CD14-positive monocyte (primary cell): ENCODE data around the gene IRF4. TPM values are rescaled to one million over a fixed set of nuclear protein-coding genes. Genes with fewer than 3 reads are reported as not detected.
A peak's percentile ranks its signal among the peaks of the same experiment; 100 is the strongest.
"Not testable (repeated sequence)": the region's sequence is repeated elsewhere in the genome, so short reads cannot be mapped to it uniquely, and the experiment has no call there.

Experiments
- DNase-seq, 3 donors: peaks; one replicate each; pipeline ENCODE4 v3.0.0-alpha.2; 2011 to 2022
- H2AFZ ChIP-seq: 2 replicates; pipeline ENCODE4 v1.6.0; 2012; ENCODE audit warnings: mild to moderate bottlenecking, low read depth, low read length, inconsistent platforms; ENCODE audit not compliant: insufficient read depth, poor library complexity, severe bottlenecking
- H3K27ac ChIP-seq, 2 donors: 1 replicate in 1 of 2; 2 replicates in 1 of 2; pipeline ENCODE4 v1.5.1; 2012 to 2013; ENCODE audit warnings: low read length in 2 of 2, control low read depth in 1 of 2, inconsistent platforms in 1 of 2, low read depth in 1 of 2, mild to moderate bottlenecking in 1 of 2
- H3K27me3 ChIP-seq, 2 donors: one replicate each; pipeline versions ENCODE4 v1.6.0 to v1.6.1; 2011 to 2013; ENCODE audit warnings: low read length in 2 of 2; ENCODE audit not compliant: control insufficient read depth in 2 of 2, insufficient read depth in 2 of 2
- H3K36me3 ChIP-seq, 2 donors: replicated peaks in 1 of 2; 1 replicate in 1 of 2; 2 replicates in 1 of 2; pipeline versions ENCODE4 v1.5.1 to v1.6.1; 2012 to 2013; ENCODE audit warnings: low read length in 2 of 2, control low read depth in 1 of 2, inconsistent platforms in 1 of 2, mild to moderate bottlenecking in 1 of 2; ENCODE audit not compliant: insufficient read depth in 2 of 2, control insufficient read depth in 1 of 2
- H3K4me1 ChIP-seq, 2 donors: 1 replicate in 1 of 2; 2 replicates in 1 of 2; pipeline versions ENCODE4 v1.5.1 to v1.6.1; 2012 to 2013; ENCODE audit warnings: low read length in 2 of 2, control low read depth in 1 of 2, inconsistent platforms in 1 of 2, mild to moderate bottlenecking in 1 of 2, moderate library complexity in 1 of 2; ENCODE audit not compliant: insufficient read depth in 2 of 2, control insufficient read depth in 1 of 2
- H3K4me2 ChIP-seq: replicated peaks from 2 replicates; pipeline ENCODE3; 2012; ENCODE audit warnings: low read length, moderate library complexity, mild to moderate bottlenecking; ENCODE audit not compliant: poor library complexity, severe bottlenecking; ENCODE audit errors: extremely low read depth
- H3K4me3 ChIP-seq, 3 experiments: fragments of 200-600 bp in 1 of 3; sonication (generic) in 1 of 3; replicated peaks in 1 of 3; 1 replicate in 2 of 3; 2 replicates in 1 of 3; pipeline ENCODE4 v1.5.1; 2011 to 2013; ENCODE audit warnings: low read length in 3 of 3, mild to moderate bottlenecking in 3 of 3, control low read depth in 2 of 3, low read depth in 2 of 3, inconsistent platforms in 1 of 3, moderate library complexity in 1 of 3
- H3K79me2 ChIP-seq: 2 replicates; pipeline ENCODE4 v1.6.0; 2012; ENCODE audit warnings: mild to moderate bottlenecking, control low read depth, inconsistent platforms, low read length, moderate library complexity; ENCODE audit not compliant: insufficient read depth
- H3K9ac ChIP-seq: 2 replicates; pipeline ENCODE4 v1.6.0; 2017; ENCODE audit warnings: low read length, mild to moderate bottlenecking; ENCODE audit not compliant: insufficient read depth, poor library complexity, severe bottlenecking
- H3K9me3 ChIP-seq, 2 donors: replicated peaks in 1 of 2; 1 replicate in 1 of 2; 2 replicates in 1 of 2; pipeline versions ENCODE4 v1.5.1 to v1.6.1; 2012 to 2013; ENCODE audit warnings: low read length in 2 of 2, control low read depth in 1 of 2; ENCODE audit not compliant: control insufficient read depth in 1 of 2, insufficient read depth in 1 of 2
- H4K20me1 ChIP-seq: 2 replicates; pipeline ENCODE4 v1.6.0; 2012; ENCODE audit warnings: mild to moderate bottlenecking, low read length, control low read depth, moderate library complexity; ENCODE audit not compliant: insufficient read depth
- H3K27ac Mint-ChIP-seq, 7 donors: one replicate each; pipeline ENCODE4 v1.8.0; 2020; ENCODE audit warnings: mild to moderate bottlenecking in 7 of 7, mixed read lengths in 7 of 7, moderate library complexity in 6 of 7, inconsistent platforms in 2 of 7
- H3K27me3 Mint-ChIP-seq, 3 donors: one replicate each; pipeline ENCODE4 v1.8.0; 2021 to 2022; ENCODE audit warnings: low read depth in 3 of 3, mild to moderate bottlenecking in 3 of 3, mixed read lengths in 3 of 3, moderate library complexity in 3 of 3, inconsistent platforms in 1 of 3
- H3K36me3 Mint-ChIP-seq, 2 donors: one replicate each; pipeline ENCODE4 v1.8.0; 2020; ENCODE audit warnings: mixed read lengths in 2 of 2, inconsistent platforms in 1 of 2, mild to moderate bottlenecking in 1 of 2
- H3K4me1 Mint-ChIP-seq: one replicate; pipeline ENCODE4 v1.8.0; 2020; ENCODE audit warnings: mild to moderate bottlenecking, mixed read lengths
- H3K4me3 Mint-ChIP-seq, 2 donors: one replicate each; pipeline ENCODE4 v1.8.0; 2020; ENCODE audit warnings: mild to moderate bottlenecking in 2 of 2, mixed read lengths in 2 of 2, moderate library complexity in 1 of 2
- H3K9me3 Mint-ChIP-seq, 7 donors: one replicate each; pipeline ENCODE4 v1.8.0; 2020 to 2022; ENCODE audit warnings: mixed read lengths in 7 of 7, mild to moderate bottlenecking in 6 of 7, moderate library complexity in 6 of 7, inconsistent platforms in 2 of 7
- CTCF ChIP-seq: fragments of 200-600 bp; IDR thresholded peaks from one replicate; pipeline ENCODE4 v1.8.0; 2022; ENCODE audit warnings: antibody characterized with exemption, mild to moderate bottlenecking
- WGBS: methylation state at CpG from one replicate; pipeline ENCODE4 v1.1.5; 2013; ENCODE audit warnings: missing lambda C conversion rate; ENCODE audit not compliant: insufficient coverage; 5-methylcytosine and 5-hydroxymethylcytosine counted together
- intact Hi-C, 2 donors: fragments of 100-400 bp; cut with micrococcal nuclease; formaldehyde crosslinking; loops; one replicate each; pipeline versions ENCODE4 v1.15.0 to v1.15.1; 2023
- polyA plus RNA-seq, 3 donors: library from polyadenylated mRNA; depleted of rRNA in 1 of 3; unstranded in 2 of 3; stranded (reverse) in 1 of 3; fragments of 300-500 nt in 2 of 3; fragments of >200 nt in 1 of 3; fragmentation: Illumina TruSeq in 2 of 3; gene quantifications; 1 replicate in 2 of 3; 2 replicates in 1 of 3; pipeline ENCODE4 v1.2.3, GENCODE V29; 2012 to 2021

Gene IRF4
- polyA plus RNA-seq, 3 donors: 3.0 to 13.6 (median 6.4) TPM

- H3K4me1 Mint-ChIP-seq: no peaks in the 10 kb centered on the region
- Histone ChIP-seq H3K36me3 (no peaks in the 10 kb centered on the region), H2AFZ (no peak overlapping the region), H3K4me3 (no peak overlapping the region), H3K27ac (no peak overlapping the region), H3K27me3 (no peaks in the 10 kb centered on the region), H3K9ac (no peak overlapping the region), H3K79me2 (no peaks in the 10 kb centered on the region), H3K9me3 (peaks cover 6 to 14% of the 10 kb centered on the region in 2 donors), H3K4me1 (no peaks in the 10 kb centered on the region), H4K20me1 (no peaks in the 10 kb centered on the region), H3K4me2 (no peak overlapping the region)
- peaks cover 0 to 27% (median 18%) of the 10 kb centered on the region in 7 donors for H3K9me3 Mint-ChIP-seq
- H3K4me3 Mint-ChIP-seq: no peak overlapping the region
- 97% methylated on average over 30 of the region's 39 CpGs for WGBS
- TF ChIP-seq CTCF: no peak
- no peak overlapping the region for H3K27ac Mint-ChIP-seq
- intact Hi-C loops: no loop called here
- DNase-seq: no peak
- no peaks in the 10 kb centered on the region for H3K36me3 Mint-ChIP-seq
- H3K27me3 Mint-ChIP-seq: peaks cover 0 to 10% (median 3%) of the 10 kb centered on the region in 3 donors
Observed at GRCh38 chr6:423799-424345, 32.3 kb downstream of the IRF4 start.

GRCh38 chr6:424741-425417 lies 33.3 kb downstream of the IRF4 start:
- DNase-seq: no peak
- Histone ChIP-seq H3K36me3 (no peaks in the 10 kb centered on the region), H4K20me1 (no peaks in the 10 kb centered on the region), H3K79me2 (no peaks in the 10 kb centered on the region), H3K27ac (no peak overlapping the region), H3K27me3 (no peaks in the 10 kb centered on the region), H3K9me3 (peaks cover 6 to 14% of the 10 kb centered on the region in 2 donors), H3K4me3 (no peak overlapping the region), H3K4me1 (no peaks in the 10 kb centered on the region), H3K4me2 (no peak overlapping the region), H3K9ac (no peak overlapping the region), H2AFZ (no peak overlapping the region)
- WGBS: 91% methylated on average over 17 of the region's 27 CpGs
- peak overlapping the region in 1 of 7 donors; percentile 31 for H3K27ac Mint-ChIP-seq
- H3K27me3 Mint-ChIP-seq: peaks cover under 1 to 10% (median 4%) of the 10 kb centered on the region in 3 donors
- intact Hi-C loops: no loop called here
- no peak for TF ChIP-seq CTCF
- H3K36me3 Mint-ChIP-seq: no peaks in the 10 kb centered on the region
- H3K4me3 Mint-ChIP-seq: no peak overlapping the region
- H3K9me3 Mint-ChIP-seq: peaks cover 0 to 27% (median 18%) of the 10 kb centered on the region in 7 donors
- H3K4me1 Mint-ChIP-seq: no peaks in the 10 kb centered on the region

DNA sequence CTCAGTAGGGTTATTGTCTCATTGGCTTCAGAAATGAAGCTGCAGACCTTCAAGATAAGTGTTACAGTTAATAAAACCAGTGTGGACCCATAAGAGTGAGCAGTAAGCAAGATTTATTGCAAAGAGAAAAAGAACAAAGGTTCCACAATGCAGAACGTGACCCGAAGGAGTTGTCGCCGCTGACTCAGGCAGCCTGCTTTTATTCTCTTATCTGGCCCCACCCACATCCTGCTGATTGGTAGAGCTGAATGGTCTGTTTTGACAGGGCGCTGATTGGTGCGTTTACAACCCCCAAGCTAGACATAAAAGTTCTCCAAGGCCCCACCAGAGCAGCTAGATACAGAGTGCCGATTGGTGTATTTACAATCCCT lies 33.9 kb downstream of the IRF4 start:
- H2AFZ ChIP-seq, H3K79me2 ChIP-seq, H3K36me3 Mint-ChIP-seq, H3K4me2 ChIP-seq, intact Hi-C loops, H3K4me1 Mint-ChIP-seq, H3K27ac Mint-ChIP-seq, H3K4me3 ChIP-seq, H4K20me1 ChIP-seq, H3K27me3 ChIP-seq, H3K4me3 Mint-ChIP-seq, H3K9ac ChIP-seq, DNase-seq, H3K27ac ChIP-seq, H3K36me3 ChIP-seq, H3K4me1 ChIP-seq: not testable (repeated sequence)
- H3K9me3 ChIP-seq: peaks cover 6 to 14% of the 10 kb centered on the region in 2 donors
- Mint-ChIP-seq H3K27me3 (peaks cover 2 to 10% (median 2%) of the 10 kb centered on the region in 3 donors), H3K9me3 (peaks cover 0 to 27% (median 18%) of the 10 kb centered on the region in 7 donors)
- 100% methylated on average over 1 of the region's 7 CpGs for WGBS
